ENCODE data around the gene BMS1. TPM values are rescaled to one million over a fixed set of nuclear protein-coding genes. Genes with fewer than 3 reads are reported as not detected.

Gene BMS1
- total RNA-seq, 4 donors from 2014 or later: 11.5 to 17.4 (median 16.7) TPM

Small RNA genes within 50 kb of the gene (small RNA-seq; reads per million reads assigned to genes)
- 0 reads per million in 4 donors for gene RNU6-885P

Other genes starting within 250 kb of the BMS1 start
- 10 to 100 TPM in 1 of 4 donors, 1 to 10 TPM in 3; 6.5 to 20.4 (median 8.4) TPM for gene ZNF33B, start 144.2 kb upstream of the BMS1 start, total RNA-seq